ENCODE results near the gene TCL1B.
"Not testable (repeated sequence)": the region's sequence is repeated elsewhere in the genome, so short reads cannot be mapped to it uniquely, and the experiment has no call there.

TCL1B gene

GRCh38 chr14:95664546-95664945 is 21.7 kb upstream of the TCL1B start:
- no peak for DNase-seq (ENCODE audit: low read depth)
- no peak overlapping the region for H3K4me3 ChIP-seq (ENCODE audit: low read depth, low read length)

- not testable (repeated sequence) for DNase-seq (ENCODE audit: low read depth); H3K4me3 ChIP-seq (ENCODE audit: low read depth, low read length)
Measured at GRCh38 chr14:95665530-95665929, 20.7 kb upstream of the TCL1B start.

- no peak overlapping the region for H3K4me3 ChIP-seq (ENCODE audit: low read depth, low read length)
- DNase-seq (ENCODE audit: low read depth), result no peak
Measured at GRCh38 chr14:95666450-95666849, 19.8 kb upstream of the TCL1B start.

GRCh38 chr14:95667249-95667693 is 19.0 kb upstream of the TCL1B start:
- no peak overlapping the region for H3K4me3 ChIP-seq (ENCODE audit: low read depth, low read length)
- no peak for DNase-seq (ENCODE audit: low read depth)

GRCh38 chr14:95668235-95668772 is 17.9 kb upstream of the TCL1B start:
- no peak overlapping the region for H3K4me3 ChIP-seq (ENCODE audit: low read depth, low read length)
- DNase-seq (ENCODE audit: low read depth), result no peak

- DNase-seq (ENCODE audit: low read depth), result no peak
- H3K4me3 ChIP-seq (ENCODE audit: low read depth, low read length), result no peak overlapping the region
Measured at GRCh38 chr14:95674613-95675012, 11.6 kb upstream of the TCL1B start.

GRCh38 chr14:95675486-95675885 is 10.7 kb upstream of the TCL1B start:
- H3K4me3 ChIP-seq (ENCODE audit: low read depth, low read length), result no peak overlapping the region
- DNase-seq (ENCODE audit: low read depth), result no peak

GRCh38 chr14:95677179-95677835 is 8.9 kb upstream of the TCL1B start:
- no peak overlapping the region for H3K4me3 ChIP-seq (ENCODE audit: low read depth, low read length)
- no peak for DNase-seq (ENCODE audit: low read depth)

GRCh38 chr14:95679148-95679815 is 6.9 kb upstream of the TCL1B start:
- H3K4me3 ChIP-seq (ENCODE audit: low read depth, low read length), result no peak overlapping the region
- no peak for DNase-seq (ENCODE audit: low read depth)

- no peak overlapping the region for H3K4me3 ChIP-seq (ENCODE audit: low read depth, low read length)
- DNase-seq (ENCODE audit: low read depth), result no peak
Measured at GRCh38 chr14:95679998-95680735, 6.1 kb upstream of the TCL1B start.

- no peak overlapping the region for H3K4me3 ChIP-seq (ENCODE audit: low read depth, low read length)
- no peak for DNase-seq (ENCODE audit: low read depth)
Measured at GRCh38 chr14:95681153-95681552, 5.1 kb upstream of the TCL1B start.

- H3K4me3 ChIP-seq (ENCODE audit: low read depth, low read length), result no peak overlapping the region
- DNase-seq (ENCODE audit: low read depth), result no peak
Measured at GRCh38 chr14:95683793-95684192, 2.4 kb upstream of the TCL1B start.

GRCh38 chr14:95686935-95687334 is 709 bp downstream of the TCL1B start:
- no peak for DNase-seq (ENCODE audit: low read depth)
- no peak overlapping the region for H3K4me3 ChIP-seq (ENCODE audit: low read depth, low read length)

GRCh38 chr14:95689441-95689840 is 3.2 kb downstream of the TCL1B start:
- DNase-seq (ENCODE audit: low read depth), result no peak
- H3K4me3 ChIP-seq (ENCODE audit: low read depth, low read length), result no peak overlapping the region

- DNase-seq (ENCODE audit: low read depth), result no peak
- no peak overlapping the region for H3K4me3 ChIP-seq (ENCODE audit: low read depth, low read length)
Measured at GRCh38 chr14:95690815-95691214, 4.6 kb downstream of the TCL1B start.

- no peak overlapping the region for H3K4me3 ChIP-seq (ENCODE audit: low read depth, low read length)
- DNase-seq (ENCODE audit: low read depth), result no peak
Measured at GRCh38 chr14:95691591-95691990, 5.4 kb downstream of the TCL1B start.

GRCh38 chr14:95692109-95692508 is 5.9 kb downstream of the TCL1B start:
- H3K4me3 ChIP-seq (ENCODE audit: low read depth, low read length), result no peak overlapping the region

GRCh38 chr14:95695051-95695450 is 8.8 kb downstream of the TCL1B start:
- no peak for DNase-seq (ENCODE audit: low read depth)
- H3K4me3 ChIP-seq (ENCODE audit: low read depth, low read length), result no peak overlapping the region

More at GRCh38 chr14:95692109-95692508, 5.9 kb downstream of the TCL1B start:
- no peak for DNase-seq (ENCODE audit: low read depth)

GRCh38 chr14:95695913-95696312 is 9.7 kb downstream of the TCL1B start:
- no peak overlapping the region for H3K4me3 ChIP-seq (ENCODE audit: low read depth, low read length)
- DNase-seq (ENCODE audit: low read depth), result no peak

- no peak overlapping the region for H3K4me3 ChIP-seq (ENCODE audit: low read depth, low read length)
- DNase-seq (ENCODE audit: low read depth), result no peak
Measured at GRCh38 chr14:95696741-95697140, 10.5 kb downstream of the TCL1B start.
